Measurements from ENCODE around the gene FANCG.

GRCh38 chr9:35060548-35061207 is 19.1 kb downstream of the FANCG start:
- TF ChIP-seq CTCF (IDR thresholded peaks at IDR 0.05) (no peak), EZH2 (IDR thresholded peaks at IDR 0.05; ENCODE audit: borderline replicate concordance, insufficient read depth, low read depth, low read length, poor library complexity, severe bottlenecking) (no peak)
